Urothelium cell line (cell line): ENCODE data around the gene LARP4B.

Source experiments
- DNase-seq: peaks from one replicate; pipeline ENCODE4 v3.0.0; 2011; ENCODE audit warnings: low spot score, mixed read lengths
- FAIRE-seq: peaks from 2 replicates; lab custom pipeline; 2011; peaks lifted over from hg19 to GRCh38; lab: Jason Lieb, UNC

Gene LARP4B

DNA sequence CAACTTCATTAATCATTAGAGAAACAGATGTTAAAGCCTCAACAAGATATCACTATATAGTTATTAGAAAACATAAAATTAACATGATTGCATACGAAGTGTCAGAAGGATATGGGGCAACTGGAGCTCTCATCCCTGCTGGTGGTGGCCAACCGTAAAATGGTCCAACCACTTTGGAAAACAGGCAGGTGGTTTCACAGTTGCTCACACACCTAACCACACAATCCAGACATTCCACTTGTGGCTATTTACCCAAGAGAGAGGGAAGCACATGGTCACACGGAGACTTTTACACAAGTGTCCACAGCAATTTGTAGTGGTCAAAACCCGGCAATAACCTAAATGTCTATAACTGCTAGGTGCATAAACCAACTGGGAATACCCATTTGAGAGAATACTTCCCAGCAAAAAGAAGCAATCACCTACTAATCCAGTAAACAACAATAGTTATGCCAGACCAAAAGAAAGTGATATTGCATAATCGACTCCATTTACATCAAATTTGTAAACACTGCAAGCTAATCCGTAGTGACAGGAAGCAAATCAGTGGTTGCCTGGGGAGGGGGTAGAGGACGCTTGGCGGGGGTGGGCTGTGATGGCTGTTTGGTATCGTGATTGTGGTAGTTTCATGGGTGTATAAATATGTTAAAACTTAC is 91.8 kb downstream of the LARP4B start:
- DNase-seq (no peak), FAIRE-seq (no peak)

- DNase-seq (no peak), FAIRE-seq (no peak)
Observed at GRCh38 chr10:836782-837181, 94.7 kb downstream of the LARP4B start.

- DNase-seq, result no peak
- FAIRE-seq, result no peak
Observed at GRCh38 chr10:834493-834892, 97.0 kb downstream of the LARP4B start.

DNA sequence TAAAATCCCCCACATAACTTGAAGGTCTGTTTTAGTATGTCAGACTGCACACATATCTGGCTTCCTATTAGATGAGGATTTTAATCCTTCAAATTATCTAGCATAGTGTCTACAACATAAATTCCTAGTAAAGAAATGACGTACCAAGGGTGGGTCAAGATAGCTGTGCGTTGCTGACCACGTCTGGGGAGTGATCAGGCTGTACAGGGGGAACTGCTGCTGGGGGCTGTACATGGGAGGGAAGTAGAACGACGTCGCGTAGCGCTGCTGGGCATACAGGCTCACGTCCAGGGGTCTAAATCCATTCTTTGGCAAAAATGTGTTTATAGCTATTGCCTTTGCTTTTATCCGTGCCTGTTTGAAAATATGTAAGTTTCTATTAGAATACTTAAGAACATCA is 102.3 kb downstream of the LARP4B start:
- no peak for DNase-seq
- no peak for FAIRE-seq

GRCh38 chr10:828191-828590 is 103.3 kb downstream of the LARP4B start:
- FAIRE-seq (no peak), DNase-seq (no peak)

DNA sequence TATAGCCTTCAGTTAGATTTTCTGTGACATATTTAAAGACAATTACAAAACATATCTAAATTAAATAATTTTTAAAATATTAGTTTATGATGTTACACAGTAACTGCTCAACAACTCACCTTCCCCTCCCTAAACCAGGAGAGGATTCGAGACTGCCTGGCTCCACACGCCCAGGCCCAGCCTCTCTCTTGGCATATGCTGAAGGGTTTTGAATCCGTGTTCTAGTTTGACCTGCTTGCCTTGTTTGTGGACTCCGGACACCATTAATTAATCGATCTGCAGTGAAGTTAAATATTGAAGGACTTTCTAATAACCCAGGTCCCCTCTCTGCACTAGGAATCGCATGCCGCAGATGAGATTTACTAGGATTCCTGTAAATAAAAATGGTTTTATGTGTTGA is 106.6 kb downstream of the LARP4B start:
- DNase-seq (no peak), FAIRE-seq (no peak)

GRCh38 chr10:824497-824896 is 107.0 kb downstream of the LARP4B start:
- FAIRE-seq (no peak), DNase-seq (no peak)

- FAIRE-seq (no peak), DNase-seq (no peak)
Observed at GRCh38 chr10:822661-823367, 108.7 kb downstream of the LARP4B start.

- DNase-seq (no peak), FAIRE-seq (no peak)
Observed at GRCh38 chr10:822197-822596, 109.3 kb downstream of the LARP4B start.

GRCh38 chr10:821322-821721 is 110.2 kb downstream of the LARP4B start:
- DNase-seq (no peak), FAIRE-seq (no peak)

- no peak for FAIRE-seq
Observed at GRCh38 chr10:819816-820215, 111.7 kb downstream of the LARP4B start.

GRCh38 chr10:819326-819725 is 112.2 kb downstream of the LARP4B start:
- no peak for DNase-seq
- FAIRE-seq, result no peak

More at GRCh38 chr10:819816-820215, 111.7 kb downstream of the LARP4B start:
- DNase-seq, result no peak

GRCh38 chr10:818526-819220 is 112.8 kb downstream of the LARP4B start:
- DNase-seq (no peak), FAIRE-seq (no peak)

DNA sequence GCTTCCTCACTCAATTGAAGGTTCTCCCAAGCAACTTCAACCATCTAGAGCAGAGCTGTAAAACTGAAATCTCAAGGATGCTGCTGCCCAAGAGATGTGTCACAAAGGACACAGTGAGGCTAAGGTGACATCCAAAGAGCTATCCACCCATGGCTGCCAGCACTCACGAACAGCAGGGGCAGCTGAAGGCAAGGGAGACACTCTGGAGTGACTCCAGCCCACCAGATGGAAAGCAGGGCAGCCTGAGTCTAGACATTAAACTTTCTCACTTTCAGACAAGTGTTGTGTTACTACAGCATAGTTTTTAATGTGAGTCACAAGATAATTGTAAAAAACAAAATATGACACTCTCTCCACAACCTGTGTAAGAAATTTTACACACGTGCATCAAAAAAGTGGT is 113.5 kb downstream of the LARP4B start:
- FAIRE-seq, result no peak
- DNase-seq, result no peak

DNA sequence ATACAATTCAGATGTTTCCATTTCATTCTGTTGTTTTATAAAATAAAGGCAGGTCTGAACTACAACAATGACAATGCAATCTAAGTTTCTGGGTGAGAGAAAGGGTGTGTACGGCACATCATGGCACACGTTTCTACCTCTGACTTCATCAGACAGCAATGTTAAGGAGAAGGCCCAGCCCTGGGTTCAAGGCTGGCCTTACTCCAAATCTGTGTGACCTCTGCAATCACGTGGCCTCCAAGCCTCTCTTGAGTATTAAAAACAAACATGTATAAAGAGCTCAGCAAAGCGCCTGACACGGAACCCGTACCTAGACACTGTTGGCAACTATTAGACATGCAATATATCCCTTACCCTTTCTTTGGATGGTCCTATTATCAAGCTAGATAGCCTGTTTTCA is 114.1 kb downstream of the LARP4B start:
- DNase-seq (no peak), FAIRE-seq (no peak)

GRCh38 chr10:816958-817357 is 114.5 kb downstream of the LARP4B start:
- DNase-seq (no peak), FAIRE-seq (no peak)

GRCh38 chr10:816091-816477 is 115.4 kb downstream of the LARP4B start:
- FAIRE-seq (no peak), DNase-seq (no peak)

DNA sequence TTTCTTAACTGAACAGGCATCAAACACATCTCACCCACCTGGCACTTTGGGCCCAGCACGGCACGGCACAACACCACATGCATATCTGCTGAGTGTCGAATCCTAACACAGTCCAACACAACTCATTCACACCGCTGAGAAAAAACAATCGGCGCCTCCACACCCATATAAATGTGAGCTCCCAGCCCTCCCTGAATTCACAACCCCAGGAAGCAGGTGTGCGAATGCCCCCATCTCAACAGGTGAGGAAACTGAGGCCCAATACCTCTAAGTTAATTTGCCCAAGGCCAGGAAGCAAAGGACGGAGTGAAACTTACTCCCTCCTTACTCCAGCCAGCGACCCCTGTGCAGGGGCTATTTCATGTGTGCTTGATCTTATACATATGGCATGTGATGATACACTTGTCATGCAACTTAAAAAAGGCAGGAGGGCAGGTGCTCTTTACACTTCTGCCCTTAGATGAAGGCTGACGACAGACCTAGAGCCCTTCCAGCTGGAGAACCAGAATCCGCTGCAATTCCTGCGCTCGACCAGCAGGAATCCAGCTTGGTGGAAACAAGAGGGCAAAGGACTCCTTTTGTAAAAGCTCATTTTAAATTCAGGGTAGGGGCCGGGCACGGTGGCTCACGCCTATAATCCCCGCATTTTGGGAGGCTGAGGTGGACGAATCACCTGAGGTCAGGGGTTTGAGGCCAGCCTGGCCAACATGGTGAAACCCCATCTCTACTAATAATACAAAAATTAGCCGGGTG is 116.0 kb downstream of the LARP4B start:
- DNase-seq, result no peak
- FAIRE-seq, result no peak

- FAIRE-seq (no peak), DNase-seq (no peak)
Observed at GRCh38 chr10:814536-815302, 116.8 kb downstream of the LARP4B start.

DNA sequence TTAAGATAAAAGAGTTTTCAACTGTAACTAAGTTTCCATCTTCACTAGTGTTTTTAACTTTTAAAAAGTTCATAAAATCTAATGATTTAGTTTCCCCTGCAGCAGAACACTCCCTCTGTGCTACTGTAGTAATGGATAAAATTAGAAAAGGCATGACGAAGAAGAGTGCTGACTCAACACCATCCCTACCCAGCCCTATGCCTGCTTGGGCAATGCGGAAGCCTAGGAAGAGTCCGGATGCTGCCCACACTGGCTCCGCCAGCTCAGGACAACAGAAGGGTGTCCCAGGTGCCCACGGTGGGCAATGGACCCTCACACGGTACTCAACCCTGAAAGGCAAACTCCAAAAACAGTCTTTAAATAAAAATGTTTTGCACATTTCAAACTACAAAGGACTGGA is 118.2 kb downstream of the LARP4B start:
- DNase-seq (no peak), FAIRE-seq (no peak)

- FAIRE-seq, result no peak
- no peak for DNase-seq
Observed at GRCh38 chr10:812787-813186, 118.7 kb downstream of the LARP4B start.
